ENCODE data around the gene EPB41L3. TPM values are rescaled to one million over a fixed set of nuclear protein-coding genes. Genes with fewer than 3 reads are reported as not detected.
"Not testable (repeated sequence)": the region's sequence is repeated elsewhere in the genome, so short reads cannot be mapped to it uniquely, and the experiment has no call there.

Gene EPB41L3
- total RNA-seq, result 57.5 TPM

GRCh38 chr18:5543773-5544389, at the start of gene EPB41L3:
Gene EPB41L3, minus strand, starts transcription at chr18:5543997. Its CDS starts 54,814 bp downstream, at chr18:5489183.
- FAIRE-seq (no peak), DNase-seq (ENCODE audit: low spot score in 2 of 2) (peak; percentile 36 to 44)

GRCh38 chr18:5588529-5588928, 44.7 kb upstream of the EPB41L3 start:
- DNase-seq (ENCODE audit: low spot score in 2 of 2) (no peak), FAIRE-seq (no peak)

- DNase-seq (ENCODE audit: low spot score in 2 of 2), result no peak
- FAIRE-seq, result no peak
Measured at GRCh38 chr18:5585653-5586052, 41.9 kb upstream of the EPB41L3 start.

- FAIRE-seq, result no peak
- no peak for DNase-seq (ENCODE audit: low spot score in 2 of 2)
Measured at GRCh38 chr18:5584746-5585417, 41.1 kb upstream of the EPB41L3 start.

GRCh38 chr18:5582849-5583681, 39.3 kb upstream of the EPB41L3 start:
- no peak for FAIRE-seq
- DNase-seq (ENCODE audit: low spot score in 2 of 2), result no peak

GRCh38 chr18:5582076-5582475, 38.3 kb upstream of the EPB41L3 start:
- DNase-seq (ENCODE audit: low spot score in 2 of 2), result no peak
- FAIRE-seq, result no peak

GRCh38 chr18:5574843-5575242, 31.0 kb upstream of the EPB41L3 start:
- FAIRE-seq (no peak), DNase-seq (ENCODE audit: low spot score in 2 of 2) (no peak)

GRCh38 chr18:5571666-5572065, 27.9 kb upstream of the EPB41L3 start:
- DNase-seq (ENCODE audit: low spot score in 2 of 2) (no peak), FAIRE-seq (no peak)

GRCh38 chr18:5570613-5571012, 26.8 kb upstream of the EPB41L3 start:
- not testable (repeated sequence) for FAIRE-seq; DNase-seq (ENCODE audit: low spot score in 2 of 2)

- no peak for DNase-seq (ENCODE audit: low spot score in 2 of 2)
- no peak for FAIRE-seq
Measured at GRCh38 chr18:5568416-5568815, 24.6 kb upstream of the EPB41L3 start.

- DNase-seq (ENCODE audit: low spot score in 2 of 2) (no peak), FAIRE-seq (no peak)
Measured at GRCh38 chr18:5558851-5559250, 15.1 kb upstream of the EPB41L3 start.

GRCh38 chr18:5556310-5556974, 12.6 kb upstream of the EPB41L3 start:
- FAIRE-seq (no peak), DNase-seq (ENCODE audit: low spot score in 2 of 2) (peak in 1 of 2 donors; percentile 15)

- FAIRE-seq, result no peak
- no peak for DNase-seq (ENCODE audit: low spot score in 2 of 2)
Measured at GRCh38 chr18:5554629-5555028, 10.8 kb upstream of the EPB41L3 start.

GRCh38 chr18:5546660-5547059, 2.9 kb upstream of the EPB41L3 start:
- FAIRE-seq (no peak), DNase-seq (ENCODE audit: low spot score in 2 of 2) (peak; percentile 48 to 62)

- no peak for FAIRE-seq
Measured at GRCh38 chr18:5543036-5543680, 639 bp downstream of the EPB41L3 start.

GRCh38 chr18:5542515-5543035, 1.2 kb downstream of the EPB41L3 start:
- DNase-seq (ENCODE audit: low spot score in 2 of 2) (no peak), FAIRE-seq (no peak)

More at GRCh38 chr18:5543036-5543680, 639 bp downstream of the EPB41L3 start:
- peak; percentile 33 to 55 for DNase-seq (ENCODE audit: low spot score in 2 of 2)

- DNase-seq (ENCODE audit: low spot score in 2 of 2), result no peak
- FAIRE-seq, result no peak
Measured at GRCh38 chr18:5541644-5542043, 2.2 kb downstream of the EPB41L3 start.

GRCh38 chr18:5539391-5539790, 4.4 kb downstream of the EPB41L3 start:
- no peak for DNase-seq (ENCODE audit: low spot score in 2 of 2)
- FAIRE-seq, result no peak

- no peak for DNase-seq (ENCODE audit: low spot score in 2 of 2)
- FAIRE-seq, result no peak
Measured at GRCh38 chr18:5538544-5538943, 5.3 kb downstream of the EPB41L3 start.

GRCh38 chr18:5537860-5538259, 5.9 kb downstream of the EPB41L3 start:
- FAIRE-seq (no peak), DNase-seq (ENCODE audit: low spot score in 2 of 2) (no peak)
